BJ (cell line): Measurements from ENCODE around the gene CENPA. TPM values are rescaled to one million over a fixed set of nuclear protein-coding genes. Genes with fewer than 3 reads are reported as not detected.

Experiments used
- CTCF ChIA-PET: fragments of 350-600 bp; formaldehyde crosslinking; extraction: SDS; loops from one replicate; lab custom pipeline; 2021; ENCODE audit warnings: antibody characterized with exemption, inconsistent platforms; lab: Yijun Ruan, JAX
- POLR2A ChIA-PET: fragments of 300-600 bp; sonication (Branson Sonifier 250); formaldehyde crosslinking; extraction: SDS; loops from one replicate; lab custom pipeline; 2021; ENCODE audit warnings: antibody characterized with exemption; lab: Charles Lee
- DNase-seq: peaks from one replicate; pipeline ENCODE4 v3.0.0-alpha.2; 2011; ENCODE audit warnings: low read depth
- H3K27me3 ChIP-seq: 2 replicates; pipeline ENCODE4 v1.6.0; 2011; ENCODE audit warnings: low read length; ENCODE audit not compliant: control insufficient read depth, insufficient read depth
- H3K36me3 ChIP-seq: 2 replicates; pipeline ENCODE4 v1.5.1; 2011; ENCODE audit warnings: low read length; ENCODE audit not compliant: control insufficient read depth, insufficient read depth
- H3K4me3 ChIP-seq: 2 replicates; pipeline ENCODE4 v1.5.1; 2011; ENCODE audit warnings: low read depth, mild to moderate bottlenecking, control low read depth, low read length
- polyA plus RNA-seq: library from polyadenylated mRNA; depleted of rRNA; stranded (reverse); fragments of >200 nt; gene quantifications from 2 replicates; pipeline ENCODE4 v1.2.3, GENCODE V29; 2011
- TF ChIP-seq, protein P1 (sequence below): IDR thresholded peaks from 2 replicates; pipeline ENCODE4 v1.5.1; 2011; ENCODE audit warnings: low read depth, mild to moderate bottlenecking, control low read depth, inconsistent platforms, low read length, moderate library complexity; ENCODE audit not compliant: insufficient read depth

The CENPA gene
- polyA plus RNA-seq, 1 experiment: 18.9 TPM

DNA sequence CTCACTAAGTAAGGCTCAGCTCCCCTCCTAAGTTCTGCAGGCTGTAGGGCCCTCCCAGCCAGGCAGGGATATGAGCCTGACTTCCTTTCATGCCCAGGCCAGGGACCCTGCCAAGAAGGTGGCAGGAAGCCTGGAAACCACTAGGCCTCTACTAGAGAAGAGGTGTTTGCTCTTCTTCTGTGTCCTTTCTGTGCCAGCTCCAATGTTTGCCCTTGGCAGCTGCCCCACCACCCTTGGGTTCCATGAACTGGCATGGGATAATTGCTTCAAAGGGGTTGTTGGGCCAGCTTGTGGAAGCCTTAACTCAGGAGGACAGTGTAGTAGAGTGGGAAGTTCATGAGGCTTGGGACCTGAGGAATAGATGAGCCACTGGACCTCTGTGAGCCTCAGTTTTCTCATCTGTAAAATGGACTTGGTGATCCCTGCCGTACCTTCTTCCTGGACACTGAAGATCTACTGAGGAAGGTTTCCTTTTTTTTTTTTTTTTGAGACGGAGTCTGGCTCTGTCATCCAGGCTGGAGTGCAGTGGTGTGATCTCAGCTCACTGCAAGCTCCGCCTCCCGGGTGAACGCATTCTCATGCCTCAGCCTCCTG is 17.9 kb upstream of the CENPA start:
- CTCF ChIA-PET: no interaction called here
- no peaks in the 10 kb centered on the region for H3K27me3 ChIP-seq

DNA sequence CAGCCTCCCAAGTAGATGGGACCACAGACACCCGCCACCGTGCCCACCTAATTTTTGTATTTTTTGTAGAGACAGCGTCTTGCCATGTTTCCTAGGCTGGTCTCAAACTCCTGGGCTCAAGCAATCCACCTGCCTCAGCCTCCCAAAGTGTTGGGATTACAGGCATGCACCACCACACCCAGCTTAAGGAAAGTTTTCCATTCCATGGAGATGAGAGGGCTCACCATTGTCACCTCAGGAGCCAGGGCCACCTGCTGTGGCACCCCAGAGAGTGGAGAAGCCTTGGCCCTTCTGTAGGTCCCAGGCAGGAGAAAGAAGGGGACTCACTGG is 17.1 kb upstream of the CENPA start:
- ChIA-PET POLR2A (no interaction called here), CTCF (no interaction called here)
- no peaks in the 10 kb centered on the region; the same call in 1 of the 2 replicates for H3K36me3 ChIP-seq
- TF ChIP-seq, protein P1, sequence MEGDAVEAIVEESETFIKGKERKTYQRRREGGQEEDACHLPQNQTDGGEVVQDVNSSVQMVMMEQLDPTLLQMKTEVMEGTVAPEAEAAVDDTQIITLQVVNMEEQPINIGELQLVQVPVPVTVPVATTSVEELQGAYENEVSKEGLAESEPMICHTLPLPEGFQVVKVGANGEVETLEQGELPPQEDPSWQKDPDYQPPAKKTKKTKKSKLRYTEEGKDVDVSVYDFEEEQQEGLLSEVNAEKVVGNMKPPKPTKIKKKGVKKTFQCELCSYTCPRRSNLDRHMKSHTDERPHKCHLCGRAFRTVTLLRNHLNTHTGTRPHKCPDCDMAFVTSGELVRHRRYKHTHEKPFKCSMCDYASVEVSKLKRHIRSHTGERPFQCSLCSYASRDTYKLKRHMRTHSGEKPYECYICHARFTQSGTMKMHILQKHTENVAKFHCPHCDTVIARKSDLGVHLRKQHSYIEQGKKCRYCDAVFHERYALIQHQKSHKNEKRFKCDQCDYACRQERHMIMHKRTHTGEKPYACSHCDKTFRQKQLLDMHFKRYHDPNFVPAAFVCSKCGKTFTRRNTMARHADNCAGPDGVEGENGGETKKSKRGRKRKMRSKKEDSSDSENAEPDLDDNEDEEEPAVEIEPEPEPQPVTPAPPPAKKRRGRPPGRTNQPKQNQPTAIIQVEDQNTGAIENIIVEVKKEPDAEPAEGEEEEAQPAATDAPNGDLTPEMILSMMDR: no peak
- no peaks in the 10 kb centered on the region for H3K27me3 ChIP-seq
- H3K4me3 ChIP-seq: no peak overlapping the region
- DNase-seq: no peak

More for the DNA sequence above, 17.9 kb upstream of the CENPA start:
- Histone ChIP-seq H3K36me3 (no peaks in the 10 kb centered on the region; the same call in 1 of the 2 replicates), H3K4me3 (no peak overlapping the region)
- no peak for DNase-seq
- POLR2A ChIA-PET: no interaction called here
- TF ChIP-seq, protein P1: no peak

DNA sequence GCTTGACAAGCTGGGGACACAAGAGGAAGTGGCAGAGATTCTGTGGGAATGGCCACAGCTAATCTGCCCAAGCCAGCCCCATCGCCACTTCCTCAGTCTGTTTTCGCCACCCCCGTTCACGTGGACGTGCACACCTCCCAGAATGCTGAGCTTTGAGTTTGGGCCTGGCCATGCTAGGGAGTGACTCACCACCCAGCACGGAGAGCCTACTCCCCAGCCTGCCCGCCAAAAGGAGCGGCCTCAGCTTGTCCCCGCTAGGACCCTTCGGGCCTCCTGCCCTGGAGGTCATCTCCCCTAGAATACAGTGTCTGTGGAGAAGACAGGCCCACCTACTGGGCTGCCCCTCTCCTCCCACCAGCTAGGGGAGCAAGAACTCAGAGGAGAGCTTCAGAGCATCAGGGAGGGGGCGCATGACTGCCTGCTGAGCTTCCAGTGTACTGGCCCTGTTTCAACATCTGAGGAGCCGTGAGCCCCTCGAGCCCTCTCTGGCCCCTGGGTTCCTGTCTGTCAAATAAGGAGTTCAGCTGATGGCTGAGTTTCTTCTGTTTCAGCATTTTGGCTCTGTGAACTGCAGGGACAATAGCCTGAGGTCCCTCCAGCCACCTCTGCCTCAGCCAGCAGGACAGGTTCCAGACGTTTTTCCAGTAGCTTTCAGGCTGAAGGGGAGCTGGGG is 16.6 kb upstream of the CENPA start:
- peaks cover 4% of the 10 kb centered on the region; the same call in 1 of the 2 replicates for H3K36me3 ChIP-seq
- ChIA-PET CTCF (no interaction called here), POLR2A (no interaction called here)
- H3K4me3 ChIP-seq: no peak overlapping the region
- no peaks in the 10 kb centered on the region for H3K27me3 ChIP-seq
- no peak for DNase-seq
- TF ChIP-seq, protein P1: 0 out of 2 replicates have a peak, but pooled peaks have one; percentile 1

DNA sequence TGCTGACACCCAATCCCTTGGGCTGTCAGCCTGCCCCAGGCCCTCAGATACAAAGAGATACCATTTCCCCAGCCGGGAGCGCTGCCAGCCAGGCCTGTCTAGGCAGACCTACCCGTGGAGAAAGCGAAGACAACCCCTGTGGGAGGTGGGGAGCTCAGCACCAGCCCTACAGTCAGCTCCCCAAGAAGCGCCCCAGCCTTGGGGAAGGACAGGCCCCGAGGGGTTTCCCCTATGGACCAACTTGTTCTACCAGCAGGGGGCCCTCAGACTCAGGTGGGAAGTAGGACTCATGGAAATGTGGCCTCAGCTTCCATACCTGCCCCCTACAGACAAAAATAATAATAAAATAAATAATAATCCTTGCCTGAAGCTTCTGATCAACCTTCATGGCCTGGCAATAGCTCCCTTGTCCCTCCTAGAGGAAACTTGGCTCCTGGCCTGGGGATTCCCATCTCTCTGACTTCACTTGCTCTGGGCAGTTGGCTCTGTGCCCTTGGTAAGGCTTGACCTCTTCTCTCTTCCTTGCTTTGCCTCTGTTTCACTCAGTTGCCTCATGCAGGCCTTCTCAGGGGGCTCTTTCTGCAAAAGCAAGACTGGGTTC is 14.8 kb upstream of the CENPA start:
- TF ChIP-seq, protein P1: peak; percentile 51
- no peak overlapping the region for H3K4me3 ChIP-seq
- no peaks in the 10 kb centered on the region for H3K27me3 ChIP-seq
- CTCF ChIA-PET: interaction anchor here (0.7 to 1.6 kb wide), 5 partner anchors 8 to 444 kb away, joined by 3 to 5 read pairs (median 3); no protein-coding TSS in a partner anchor
- peak; percentile 44 for DNase-seq
- H3K36me3 ChIP-seq: peaks cover 22% of the 10 kb centered on the region
- POLR2A ChIA-PET: interaction anchor here (0.6 kb wide), 1 partner anchor 251 kb away, joined by 4 read pairs; no protein-coding TSS in a partner anchor
